CD1c-positive myeloid dendritic cell (primary cell): ENCODE measurements around the gene KHK.

Experiments used
- DNase-seq: peaks from one replicate; pipeline ENCODE4 v3.0.0-alpha.2; 2016; ENCODE audit errors: extremely low spot score

KHK gene

DNA sequence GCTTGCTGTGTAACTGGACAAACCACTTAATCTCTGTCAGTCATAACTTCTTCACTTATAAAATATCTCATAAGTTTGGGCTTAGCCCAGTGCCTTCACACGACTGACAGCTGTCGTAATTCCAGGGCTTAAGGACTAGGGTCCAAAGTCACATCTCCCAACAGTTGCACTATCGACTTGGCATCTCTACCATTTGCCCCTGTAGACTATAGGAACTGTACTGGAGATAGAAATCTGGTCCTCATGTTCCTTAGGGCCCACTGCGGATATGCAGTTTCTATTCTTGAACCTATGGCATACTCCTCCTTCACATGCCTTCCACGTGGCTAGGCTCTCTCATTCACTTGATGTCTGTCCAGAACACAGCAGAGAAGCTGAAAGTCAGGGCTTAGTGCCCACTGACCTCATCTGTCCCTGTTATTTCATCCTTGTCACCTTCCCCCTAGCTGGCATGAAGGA is 39.7 kb downstream of the KHK start:
- DNase-seq, result no peak

GRCh38 chr2:27127883-27128667 is 41.5 kb downstream of the KHK start:
- DNase-seq, result no peak

GRCh38 chr2:27128668-27129571 is 42.3 kb downstream of the KHK start:
- DNase-seq, result no peak

- DNase-seq, result no peak
Measured at GRCh38 chr2:27130396-27130795, 43.8 kb downstream of the KHK start.

DNA sequence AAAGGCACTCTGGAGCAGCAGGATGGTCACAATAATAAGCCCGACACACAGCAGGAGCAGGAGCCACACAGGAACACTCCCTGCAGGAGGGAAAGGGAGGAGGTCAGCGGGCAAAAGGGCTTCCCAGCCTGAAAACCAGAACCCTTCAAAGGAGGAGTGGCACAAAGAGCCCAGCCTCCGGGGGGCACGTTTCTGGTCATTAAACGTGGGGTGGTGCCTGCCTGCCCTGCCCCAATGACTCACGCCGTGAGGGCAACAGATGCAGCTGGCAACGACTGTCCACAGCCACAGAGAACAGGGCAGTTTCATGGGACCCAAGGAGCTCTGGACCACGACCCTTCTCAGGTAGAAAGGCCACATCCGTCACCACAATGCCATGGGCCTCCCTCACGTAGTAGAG is 44.9 kb downstream of the KHK start:
- no peak for DNase-seq

DNA sequence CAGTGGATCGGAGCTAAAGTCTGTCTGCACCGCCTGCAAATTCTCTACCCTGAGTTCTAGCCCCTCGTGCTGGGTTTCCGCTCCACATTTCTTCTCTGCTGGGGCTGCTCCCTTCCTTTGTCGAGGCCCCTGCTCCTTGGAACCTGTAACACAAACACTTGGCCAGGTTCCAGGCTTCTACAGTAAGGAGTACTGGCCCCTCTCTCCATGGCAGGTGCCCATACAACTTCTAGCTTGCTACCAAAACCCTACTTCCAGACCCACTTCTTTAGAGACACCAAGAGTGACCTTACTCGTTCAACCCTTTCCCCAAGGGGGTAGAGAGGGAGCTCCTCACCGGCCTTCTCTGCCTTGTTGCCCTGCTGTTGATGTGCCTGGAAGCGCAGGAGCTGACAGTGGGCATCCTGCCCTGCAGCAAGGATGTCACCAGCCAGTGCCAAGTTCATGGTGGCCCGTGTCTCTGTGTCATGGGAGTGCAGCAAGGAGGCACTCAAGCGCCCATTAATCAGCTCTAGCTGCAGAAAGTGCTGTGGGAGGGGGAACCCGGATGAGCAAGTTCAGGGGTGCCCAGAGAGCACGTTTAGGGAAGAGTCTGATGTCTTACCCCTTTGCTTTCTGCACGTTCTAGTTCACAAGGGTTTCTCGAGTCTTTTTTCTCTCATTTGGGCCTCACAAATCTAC is 46.8 kb downstream of the KHK start:
- DNase-seq, result peak; percentile 31

- DNase-seq, result peak; percentile 100
Measured at GRCh38 chr2:27133905-27134780, 47.6 kb downstream of the KHK start, which contains the start of gene PREB. PREB (minus strand) TSS chr2:27134636; CDS start chr2:27134421, 215 bp downstream.

- DNase-seq, result no peak
Measured at GRCh38 chr2:27134781-27135477, 48.4 kb downstream of the KHK start.

- DNase-seq, result peak; percentile 12
Measured at GRCh38 chr2:27135478-27135955, 48.9 kb downstream of the KHK start.

DNA sequence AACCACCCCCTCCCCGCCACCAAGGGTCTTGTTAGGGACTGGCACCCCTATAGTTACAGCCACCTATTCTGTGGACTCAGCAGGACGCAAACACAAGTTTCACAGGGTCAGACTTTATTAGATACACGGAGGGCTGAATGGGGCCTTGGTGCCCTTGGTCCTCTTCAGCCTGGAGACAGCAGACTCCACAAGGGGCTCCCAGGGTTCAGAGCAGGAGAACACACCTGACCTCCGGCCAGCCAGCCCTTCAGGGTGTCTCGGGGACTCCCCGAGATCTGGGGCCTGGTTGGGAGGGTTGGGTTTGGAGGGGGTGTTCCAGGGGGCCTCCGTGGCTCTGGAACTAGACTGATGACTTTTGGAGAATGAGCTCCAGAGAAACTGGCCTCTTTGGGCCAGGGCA is 50.2 kb downstream of the KHK start:
- no peak for DNase-seq

- no peak for DNase-seq
Measured at GRCh38 chr2:27137322-27137935, 50.9 kb downstream of the KHK start.

- no peak for DNase-seq
Measured at GRCh38 chr2:27138111-27138510, 51.5 kb downstream of the KHK start.

DNA sequence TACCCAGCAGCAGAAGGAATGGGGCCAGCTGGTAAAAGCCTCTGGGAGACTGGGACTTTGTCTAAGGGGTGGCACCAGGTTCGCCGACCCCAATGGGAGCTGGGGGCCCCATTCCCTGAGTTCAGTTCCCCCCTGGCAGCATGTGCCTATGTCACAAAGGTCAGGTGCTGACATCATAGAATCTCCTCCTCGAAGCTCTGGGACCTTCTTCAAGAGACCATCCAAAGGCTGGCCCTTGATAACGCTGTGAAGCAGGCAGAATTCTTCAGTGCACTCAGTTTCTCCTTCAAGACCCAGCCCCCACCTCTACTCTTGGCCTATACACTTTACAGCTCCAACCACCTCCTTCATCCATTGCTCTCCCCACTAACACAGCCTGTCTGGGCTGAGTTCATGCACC is 52.7 kb downstream of the KHK start, which contains the start of gene PRR30:
PRR30 (minus strand) TSS at position 101 of the 400 bp plus-strand sequence. CDS start 1,081 bp downstream, outside the sequence.
- DNase-seq, result no peak

GRCh38 chr2:27143285-27143684 is 56.7 kb downstream of the KHK start:
- DNase-seq, result no peak

- DNase-seq, result no peak
Measured at GRCh38 chr2:27145682-27146081, 59.1 kb downstream of the KHK start.

GRCh38 chr2:27147935-27148334 is 61.4 kb downstream of the KHK start:
- no peak for DNase-seq

GRCh38 chr2:27148801-27149439 is 62.3 kb downstream of the KHK start, which contains the start of gene TCF23:
TCF23 (plus strand) TSS chr2:27149004; CDS start chr2:27149134, 130 bp downstream.
- no peak for DNase-seq

GRCh38 chr2:27149570-27150405 is 63.2 kb downstream of the KHK start:
- DNase-seq, result no peak
